ENCODE measurements around the gene OR10A6. TPM values are rescaled to one million over a fixed set of nuclear protein-coding genes. Genes with fewer than 3 reads are reported as not detected.

Gene OR10A6, protein sequence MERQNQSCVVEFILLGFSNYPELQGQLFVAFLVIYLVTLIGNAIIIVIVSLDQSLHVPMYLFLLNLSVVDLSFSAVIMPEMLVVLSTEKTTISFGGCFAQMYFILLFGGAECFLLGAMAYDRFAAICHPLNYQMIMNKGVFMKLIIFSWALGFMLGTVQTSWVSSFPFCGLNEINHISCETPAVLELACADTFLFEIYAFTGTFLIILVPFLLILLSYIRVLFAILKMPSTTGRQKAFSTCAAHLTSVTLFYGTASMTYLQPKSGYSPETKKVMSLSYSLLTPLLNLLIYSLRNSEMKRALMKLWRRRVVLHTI
- not detected for total RNA-seq

DNA sequence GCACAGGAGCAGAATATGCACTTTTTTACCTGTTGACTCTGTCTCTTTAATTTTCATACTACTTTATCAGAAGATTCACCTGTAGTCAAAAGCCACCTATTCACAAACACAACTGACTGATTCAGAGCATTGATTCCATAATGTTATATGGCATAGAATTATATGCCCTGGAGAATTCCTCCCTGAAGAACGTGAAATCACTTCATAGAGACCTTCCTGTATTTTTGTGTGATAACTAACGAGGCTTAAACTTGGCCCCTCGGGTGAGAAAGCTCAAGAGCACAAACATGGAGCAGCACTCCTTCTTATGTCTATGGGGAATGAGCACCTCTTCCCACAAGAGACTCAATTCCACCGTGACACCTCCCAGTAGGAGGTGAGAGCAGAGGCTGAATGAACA lies at the start of gene OR10A6:
Gene OR10A6, minus strand, starts transcription at position 101 of the 400 bp plus-strand sequence. CDS start 2,606 bp downstream, outside the sequence.

DNA sequence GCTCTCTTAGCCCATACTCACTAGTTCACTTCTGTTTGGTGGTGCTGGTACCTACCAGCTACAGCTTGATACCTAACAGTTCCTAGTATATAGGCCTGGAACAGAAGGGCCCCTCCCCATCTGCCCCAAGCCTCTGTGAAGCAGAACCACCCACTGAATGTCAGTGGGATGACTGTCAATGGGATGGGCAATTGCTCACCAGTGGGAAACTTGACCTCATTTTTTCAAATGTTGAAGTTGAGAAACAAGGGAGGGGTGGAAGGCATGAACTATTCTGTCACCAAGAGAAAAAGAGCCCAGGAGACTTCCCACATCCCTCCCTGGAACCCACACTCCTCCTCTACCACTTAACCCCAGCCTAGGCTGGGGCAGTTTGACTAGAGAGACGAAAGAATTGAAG lies 34.3 kb upstream of the OR10A6 start, which contains the start of gene NLRP10:
Gene NLRP10, minus strand, starts transcription at position 62 of the 400 bp plus-strand sequence. CDS start 1,952 bp downstream, outside the sequence.

DNA sequence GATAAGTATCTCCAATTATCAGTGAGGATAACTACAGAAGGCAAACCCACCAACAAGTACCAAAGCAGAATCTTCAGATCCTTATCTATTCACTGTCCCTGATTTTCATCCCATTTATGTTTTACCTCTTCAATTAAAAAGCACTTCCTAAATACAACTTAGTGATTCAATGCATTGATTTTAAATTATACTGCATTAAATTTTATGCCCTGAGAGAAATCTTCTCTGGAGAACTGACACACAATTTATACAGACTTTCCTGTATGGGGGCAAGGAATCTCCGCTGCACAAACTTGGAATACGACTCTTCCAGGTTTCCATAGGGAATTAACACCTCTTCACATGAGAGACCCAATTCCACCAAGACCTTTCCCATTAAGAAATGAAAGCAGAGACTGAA lies 10.5 kb upstream of the OR10A6 start, which contains the start of gene OR10A3:
Gene OR10A3, minus strand, starts transcription at position 101 of the 400 bp plus-strand sequence. CDS start 2,188 bp downstream, outside the sequence.

Other genes with a start within 250 kb of the OR10A6 start
- not detected for gene OVCH2, start 224.8 kb downstream of the OR10A6 start, total RNA-seq
- not detected for gene OR5P2, start 134.3 kb downstream of the OR10A6 start, total RNA-seq
- not detected for gene OR5P3, start 100.4 kb downstream of the OR10A6 start, total RNA-seq
- not detected for gene OR10A3, start 10.4 kb upstream of the OR10A6 start, total RNA-seq
- gene NLRP10, start 34.2 kb upstream of the OR10A6 start, total RNA-seq = not detected
- 100 to 1,000 TPM; 383 to 389 TPM for gene EIF3F, start 56.1 kb upstream of the OR10A6 start, total RNA-seq
- gene TUB, start 149.9 kb upstream of the OR10A6 start, total RNA-seq = under 1 TPM; 0.02 to 0.03 TPM
- gene RIC3, start 237.8 kb upstream of the OR10A6 start, total RNA-seq = 1 to 10 TPM; 8.2 to 9.1 TPM